ENCODE results near the gene RAD50.

The RAD50 gene

GRCh38 chr5:132669455-132669820 is 112.7 kb downstream of the RAD50 start:
- H3K4me3 ChIP-seq (replicated peaks in 1 of 2; ENCODE audit: low read depth in 2 of 2, low read length in 2 of 2) = no peak overlapping the region
- no peak for DNase-seq (ENCODE audit: low read depth in 2 of 2)
- no peak for TF ChIP-seq CTCF (IDR thresholded peaks at IDR 0.05; ENCODE audit: low read depth, low read length)

- no peak for DNase-seq (ENCODE audit: low read depth in 2 of 2)
- no peak for TF ChIP-seq CTCF (IDR thresholded peaks at IDR 0.05; ENCODE audit: low read depth, low read length)
- H3K4me3 ChIP-seq (replicated peaks in 1 of 2; ENCODE audit: low read depth in 2 of 2, low read length in 2 of 2) = no peak overlapping the region
Measured at GRCh38 chr5:132669966-132670882, 113.4 kb downstream of the RAD50 start.

- no peak for DNase-seq (ENCODE audit: low read depth in 2 of 2)
- no peak overlapping the region for H3K4me3 ChIP-seq (replicated peaks in 1 of 2; ENCODE audit: low read depth in 2 of 2, low read length in 2 of 2)
- no peak for TF ChIP-seq CTCF (IDR thresholded peaks at IDR 0.05; ENCODE audit: low read depth, low read length)
Measured at GRCh38 chr5:132671000-132671399, 114.2 kb downstream of the RAD50 start.

- H3K4me3 ChIP-seq (replicated peaks in 1 of 2; ENCODE audit: low read depth in 2 of 2, low read length in 2 of 2) = no peak overlapping the region
- TF ChIP-seq CTCF (IDR thresholded peaks at IDR 0.05; ENCODE audit: low read depth, low read length) = no peak
- DNase-seq (ENCODE audit: low read depth in 2 of 2) = no peak
Measured at GRCh38 chr5:132673488-132673887, 116.7 kb downstream of the RAD50 start.

- no peak for DNase-seq (ENCODE audit: low read depth in 2 of 2)
- peak within 1 kb of the TSS in 1 of 2 donors; percentile 27 for H3K4me3 ChIP-seq (replicated peaks in 1 of 2; ENCODE audit: low read depth in 2 of 2, low read length in 2 of 2)
- no peak for TF ChIP-seq CTCF (IDR thresholded peaks at IDR 0.05; ENCODE audit: low read depth, low read length)
Measured at GRCh38 chr5:132673939-132674630, 117.3 kb downstream of the RAD50 start, which contains the start of gene IL4. TSS of gene IL4 (plus strand) at chr5:132673989. CDS start at chr5:132674051, 62 bp downstream.

- DNase-seq (ENCODE audit: low read depth in 2 of 2) = peak; percentile 95 to 97
- TF ChIP-seq CTCF (IDR thresholded peaks at IDR 0.05; ENCODE audit: low read depth, low read length) = no peak
- peak overlapping the region in 1 of 2 donors; percentile 27 for H3K4me3 ChIP-seq (replicated peaks in 1 of 2; ENCODE audit: low read depth in 2 of 2, low read length in 2 of 2)
Measured at GRCh38 chr5:132674671-132675506, 118.1 kb downstream of the RAD50 start.

All from cardiac fibroblast (primary cell).